ENCODE data around the gene PPFIBP1. TPM values are rescaled to one million over a fixed set of nuclear protein-coding genes. Genes with fewer than 3 reads are reported as not detected.

Gene PPFIBP1
- total and polyA plus RNA-seq, 9 of the 15 experiments (the other 6 are each of a cell fraction or from before 2014, with no cell fraction given), result 0.46 to 3.5 (median 1.8) TPM

DNA sequence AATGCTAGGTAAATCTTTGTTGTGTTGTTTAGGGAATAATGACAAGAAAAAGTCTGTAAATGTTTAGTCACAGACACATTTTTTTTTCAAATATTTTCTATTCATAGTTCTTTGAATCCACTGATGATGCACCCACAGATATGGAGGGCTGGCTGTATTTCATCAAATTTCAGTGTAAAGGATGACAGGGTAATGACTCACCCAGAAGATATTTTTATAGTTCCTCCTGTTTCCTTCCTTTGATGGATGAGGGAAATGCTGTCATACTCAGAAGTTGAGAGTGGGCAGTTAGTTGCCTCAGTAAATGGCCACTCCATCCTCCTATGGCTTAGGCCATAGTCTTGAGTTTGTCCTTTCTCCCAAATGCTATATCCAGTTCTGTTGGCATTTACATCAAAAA, 95.3 kb downstream of the PPFIBP1 start:
- no peak overlapping the region for H3K4me3 ChIP-seq
- H3K9ac ChIP-seq (ENCODE audit: insufficient read depth in 1 of 2, low read depth in 2 of 2, low read length in 2 of 2), result no peak overlapping the region
- no peak overlapping the region for H2AFZ ChIP-seq (ENCODE audit: low read depth, low read length)
- ChIA-PET CTCF (ENCODE audit: low intra/inter-chr PET ratio) (no interaction called here), POLR2A (no interaction called here)
- BruUV-seq (replicated peaks), result no TSS peak
- no peak for ATAC-seq
- intact Hi-C loops (cut with micrococcal nuclease) (no loop called here), in situ Hi-C loops (cut with MboI) (no loop called here)
- H3K27ac ChIP-seq (ENCODE audit: extremely low read depth, low read depth, low read length), result no peak overlapping the region
- H3K79me2 ChIP-seq (ENCODE audit: control insufficient read depth, insufficient read depth, low read length), result no peaks in the 10 kb centered on the region
- no peaks in the 10 kb centered on the region for H4K20me1 ChIP-seq (replicated peaks; ENCODE audit: control insufficient read depth, insufficient read depth, low read length)
- no peaks in the 10 kb centered on the region for H3K9me1 ChIP-seq (ENCODE audit: control insufficient read depth, insufficient read depth, low read length)
- FAIRE-seq, result peak; percentile 69
- H3K9me3 ChIP-seq (replicated peaks; ENCODE audit: control insufficient read depth, insufficient read depth, low read depth, low read length), result no peaks in the 10 kb centered on the region
- H3K36me3 ChIP-seq (ENCODE audit: control insufficient read depth, insufficient read depth, low read length), result no peaks in the 10 kb centered on the region
- H3K4me1 ChIP-seq (replicated peaks in 1 of 2; ENCODE audit: control insufficient read depth in 2 of 2, insufficient read depth in 2 of 2, low read length in 2 of 2), result no peaks in the 10 kb centered on the region
- H3K27me3 ChIP-seq (ENCODE audit: control insufficient read depth in 2 of 2, insufficient read depth in 2 of 2, low read length in 2 of 2), result peaks cover 6 to 9% of the 10 kb centered on the region in 2 experiments; a peak in 1 of 5 replicates
- DNase-seq (ENCODE audit: extremely low read depth in 1 of 4, low spot score in 3 of 4), result peak in 1 of 4 experiments; percentile 10
- H3K4me2 ChIP-seq (ENCODE audit: insufficient read depth, low read length), result no peak overlapping the region
- TF ChIP-seq CEBPG (CRISPR knock-in tag; IDR thresholded peaks at IDR 0.05), result no peak
- TF ChIP-seq CEBPG (tag; conservative IDR thresholded peaks at IDR 0.05 in 1 of 2, IDR thresholded peaks at IDR 0.05 in 1 of 2), result peak in 1 of 2 experiments; percentile 40; a peak in 1 of 4 replicates
- TF ChIP-seq, protein P1, sequence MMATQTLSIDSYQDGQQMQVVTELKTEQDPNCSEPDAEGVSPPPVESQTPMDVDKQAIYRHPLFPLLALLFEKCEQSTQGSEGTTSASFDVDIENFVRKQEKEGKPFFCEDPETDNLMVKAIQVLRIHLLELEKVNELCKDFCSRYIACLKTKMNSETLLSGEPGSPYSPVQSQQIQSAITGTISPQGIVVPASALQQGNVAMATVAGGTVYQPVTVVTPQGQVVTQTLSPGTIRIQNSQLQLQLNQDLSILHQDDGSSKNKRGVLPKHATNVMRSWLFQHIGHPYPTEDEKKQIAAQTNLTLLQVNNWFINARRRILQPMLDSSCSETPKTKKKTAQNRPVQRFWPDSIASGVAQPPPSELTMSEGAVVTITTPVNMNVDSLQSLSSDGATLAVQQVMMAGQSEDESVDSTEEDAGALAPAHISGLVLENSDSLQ (IDR thresholded peaks at IDR 0.05), result peak; percentile 52; the same call in 1 of the 2 replicates
- TF ChIP-seq, protein P2, sequence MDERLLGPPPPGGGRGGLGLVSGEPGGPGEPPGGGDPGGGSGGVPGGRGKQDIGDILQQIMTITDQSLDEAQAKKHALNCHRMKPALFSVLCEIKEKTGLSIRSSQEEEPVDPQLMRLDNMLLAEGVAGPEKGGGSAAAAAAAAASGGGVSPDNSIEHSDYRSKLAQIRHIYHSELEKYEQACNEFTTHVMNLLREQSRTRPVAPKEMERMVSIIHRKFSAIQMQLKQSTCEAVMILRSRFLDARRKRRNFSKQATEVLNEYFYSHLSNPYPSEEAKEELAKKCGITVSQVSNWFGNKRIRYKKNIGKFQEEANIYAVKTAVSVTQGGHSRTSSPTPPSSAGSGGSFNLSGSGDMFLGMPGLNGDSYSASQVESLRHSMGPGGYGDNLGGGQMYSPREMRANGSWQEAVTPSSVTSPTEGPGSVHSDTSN (CRISPR knock-in tag; IDR thresholded peaks at IDR 0.05; ENCODE audit: low read depth), result no peak
- TF ChIP-seq, protein P2 (tag; conservative IDR thresholded peaks at IDR 0.05; ENCODE audit: low read depth), result peak; percentile 74
- TF ChIP-seq ZBTB17 (CRISPR knock-in tag; IDR thresholded peaks at IDR 0.05), result no peak
- TF ChIP-seq, protein P3, sequence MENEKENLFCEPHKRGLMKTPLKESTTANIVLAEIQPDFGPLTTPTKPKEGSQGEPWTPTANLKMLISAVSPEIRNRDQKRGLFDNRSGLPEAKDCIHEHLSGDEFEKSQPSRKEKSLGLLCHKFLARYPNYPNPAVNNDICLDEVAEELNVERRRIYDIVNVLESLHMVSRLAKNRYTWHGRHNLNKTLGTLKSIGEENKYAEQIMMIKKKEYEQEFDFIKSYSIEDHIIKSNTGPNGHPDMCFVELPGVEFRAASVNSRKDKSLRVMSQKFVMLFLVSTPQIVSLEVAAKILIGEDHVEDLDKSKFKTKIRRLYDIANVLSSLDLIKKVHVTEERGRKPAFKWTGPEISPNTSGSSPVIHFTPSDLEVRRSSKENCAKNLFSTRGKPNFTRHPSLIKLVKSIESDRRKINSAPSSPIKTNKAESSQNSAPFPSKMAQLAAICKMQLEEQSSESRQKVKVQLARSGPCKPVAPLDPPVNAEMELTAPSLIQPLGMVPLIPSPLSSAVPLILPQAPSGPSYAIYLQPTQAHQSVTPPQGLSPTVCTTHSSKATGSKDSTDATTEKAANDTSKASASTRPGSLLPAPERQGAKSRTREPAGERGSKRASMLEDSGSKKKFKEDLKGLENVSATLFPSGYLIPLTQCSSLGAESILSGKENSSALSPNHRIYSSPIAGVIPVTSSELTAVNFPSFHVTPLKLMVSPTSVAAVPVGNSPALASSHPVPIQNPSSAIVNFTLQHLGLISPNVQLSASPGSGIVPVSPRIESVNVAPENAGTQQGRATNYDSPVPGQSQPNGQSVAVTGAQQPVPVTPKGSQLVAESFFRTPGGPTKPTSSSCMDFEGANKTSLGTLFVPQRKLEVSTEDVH (IDR thresholded peaks at IDR 0.05; ENCODE audit: low read depth, partially characterized antibody), result no peak
- TF ChIP-seq, protein P4, sequence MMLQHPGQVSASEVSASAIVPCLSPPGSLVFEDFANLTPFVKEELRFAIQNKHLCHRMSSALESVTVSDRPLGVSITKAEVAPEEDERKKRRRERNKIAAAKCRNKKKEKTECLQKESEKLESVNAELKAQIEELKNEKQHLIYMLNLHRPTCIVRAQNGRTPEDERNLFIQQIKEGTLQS (IDR thresholded peaks at IDR 0.05), result peak; percentile 83
- TF ChIP-seq, protein P4 (CRISPR knock-in tag; conservative IDR thresholded peaks at IDR 0.05), result no peak
- peak; percentile 17; the same call in 1 of the 2 replicates for TF ChIP-seq TEAD4 (IDR thresholded peaks at IDR 0.05; ENCODE audit: low read length)
- TF ChIP-seq TEAD4 (CRISPR knock-in tag; IDR thresholded peaks at IDR 0.05; ENCODE audit: borderline replicate concordance), result no peak
- no peak for TF ChIP-seq RAD51 (IDR thresholded peaks at IDR 0.05; ENCODE audit: borderline replicate concordance, low read depth)
- TF ChIP-seq TBL1XR1 (IDR thresholded peaks at IDR 0.05; ENCODE audit: low read length in 2 of 2), result no peak
- TF ChIP-seq FOSL1 (tag; conservative IDR thresholded peaks at IDR 0.05), result peak; percentile 93
- no peak for TF ChIP-seq ZNF586 (CRISPR knock-in tag; conservative IDR thresholded peaks at IDR 0.05)
- peak; percentile 72; the same call in 1 of the 2 replicates for TF ChIP-seq JUND (IDR thresholded peaks at IDR 0.05; ENCODE audit: borderline replicate concordance, low read depth, low read length)
- TF ChIP-seq JUND (tag; IDR thresholded peaks at IDR 0.05; ENCODE audit: borderline replicate concordance, low read depth, low read length), result peak; percentile 59; the same call in 2 of the 3 replicates

Measured in K562 (cell line).